PC-3 (cell line): ENCODE data around the gene INMT. TPM values are rescaled to one million over a fixed set of nuclear protein-coding genes. Genes with fewer than 3 reads are reported as not detected.

Experiments used
- ATAC-seq: fragments of 200-7000 bp; cut with Tn5 transposase; 2 replicates; pipeline ENCODE4 v1.9.1; 2020; ENCODE audit warnings: mild to moderate bottlenecking, moderate library complexity
- BruUV-seq: library from RNA; stranded (reverse); fragments of 400-500 nt; replicated peaks from 2 replicates; lab custom pipeline; 2021; lab: Mats Ljungman, UMichigan
- CTCF ChIA-PET: fragments of 300-600 bp; sonication (Branson Sonifier 250); formaldehyde crosslinking; loops from one replicate; lab custom pipeline; 2022; ENCODE audit warnings: antibody characterized with exemption; lab: Charles Lee
- POLR2A ChIA-PET: fragments of 300-600 bp; sonication (Branson Sonifier 250); formaldehyde crosslinking; loops from one replicate; lab custom pipeline; 2022; ENCODE audit warnings: antibody characterized with exemption; ENCODE audit not compliant: unreplicated experiment; lab: Charles Lee
- DNase-seq: peaks from one replicate; pipeline ENCODE4 v3.0.0-alpha.2; 2015
- H2AFZ ChIP-seq: fragments of 300-600 bp; sonication (generic); 2 replicates; pipeline ENCODE4 v1.6.0; 2016; ENCODE audit warnings: antibody characterized with exemption, low read length
- H3F3A ChIP-seq: fragments of 300-600 bp; sonication (generic); one replicate; pipeline ENCODE4 v1.6.0; 2017; ENCODE audit warnings: antibody characterized with exemption, low read length, control low read depth, mild to moderate bottlenecking; ENCODE audit not compliant: unreplicated experiment
- H3K27ac ChIP-seq: fragments of 300-600 bp; sonication (generic); 2 replicates; pipeline ENCODE4 v1.5.1; 2016; ENCODE audit warnings: mild to moderate bottlenecking, low read length
- H3K27me3 ChIP-seq: fragments of 300-600 bp; sonication (generic); 2 replicates; pipeline ENCODE4 v1.6.1; 2016; ENCODE audit warnings: low read length, mixed read lengths
- H3K36me3 ChIP-seq: fragments of 300-600 bp; sonication (generic); 2 replicates; pipeline ENCODE4 v1.6.1; 2016; ENCODE audit warnings: low read depth, mixed run types, low read length, mixed read lengths
- H3K4me1 ChIP-seq: fragments of 300-600 bp; sonication (generic); 2 replicates; pipeline ENCODE4 v1.5.1; 2016; ENCODE audit warnings: low read length; ENCODE audit not compliant: insufficient read depth
- H3K4me2 ChIP-seq: fragments of 300-600 bp; sonication (generic); 2 replicates; pipeline ENCODE4 v1.6.0; 2016; ENCODE audit warnings: low read length
- H3K4me3 ChIP-seq: fragments of 300-600 bp; sonication (generic); 2 replicates; pipeline ENCODE4 v1.5.1; 2016; ENCODE audit warnings: mild to moderate bottlenecking, low read length, mixed read lengths
- H3K79me2 ChIP-seq: fragments of 300-600 bp; sonication (generic); 2 replicates; pipeline ENCODE4 v1.6.1; 2017; ENCODE audit warnings: low read length, mixed read lengths
- H3K9ac ChIP-seq: fragments of 300-600 bp; sonication (generic); 2 replicates; pipeline ENCODE4 v1.6.0; 2016; ENCODE audit warnings: mild to moderate bottlenecking, low read length
- H3K9me2 ChIP-seq: fragments of 300-600 bp; sonication (generic); replicated peaks from 2 replicates; pipeline ENCODE4 v1.6.1; 2016; ENCODE audit warnings: mixed run types, low read length, mixed read lengths
- H3K9me3 ChIP-seq: fragments of 300-600 bp; sonication (generic); 2 replicates; pipeline ENCODE4 v1.6.1; 2016; ENCODE audit warnings: low read length, mixed read lengths
- H4K20me1 ChIP-seq: fragments of 300-600 bp; sonication (generic); 2 replicates; pipeline ENCODE4 v1.6.1; 2016; ENCODE audit warnings: low read length, mixed read lengths
- EZH2 ChIP-seq: fragments of 300-600 bp; sonication (generic); IDR thresholded peaks from one replicate; pipeline ENCODE4 v1.6.1; 2017; ENCODE audit warnings: antibody characterized with exemption, mild to moderate bottlenecking, low read length; ENCODE audit not compliant: unreplicated experiment
- EZH2phosphoT487 ChIP-seq: fragments of 300-600 bp; sonication (generic); IDR thresholded peaks from 2 replicates; pipeline ENCODE4 v1.6.1; 2018; ENCODE audit warnings: mild to moderate bottlenecking, antibody characterized with exemption, low read length, borderline replicate concordance
- intact Hi-C: fragments of 100-400 bp; cut with micrococcal nuclease; formaldehyde crosslinking; loops from 2 replicates; pipeline ENCODE4 v1.9.0; 2023
- total RNA-seq: library from RNA; depleted of rRNA; stranded (reverse); fragments of >200 nt; gene quantifications from 2 replicates; pipeline ENCODE4 v1.2.3, GENCODE V29; 2014
- TF ChIP-seq, protein P1 (sequence below): fragments of 300-600 bp; sonication (generic); conservative IDR thresholded peaks from 2 replicates; pipeline ENCODE4 v1.5.1; 2017; ENCODE audit warnings: antibody characterized with exemption, low read depth, mild to moderate bottlenecking, low read length

The INMT gene
- total RNA-seq, 1 experiment from 2014 or later, result not detected

GRCh38 chr7:30776971-30777370 is 25.0 kb downstream of the INMT start:
- H4K20me1 ChIP-seq, result no peaks in the 10 kb centered on the region
- H3F3A ChIP-seq, result no peaks in the 10 kb centered on the region
- no peak overlapping the region for H3K4me3 ChIP-seq
- peaks cover 8% of the 10 kb centered on the region; the same call in 1 of the 2 replicates for H3K79me2 ChIP-seq
- intact Hi-C loops, result no loop called here
- H3K36me3 ChIP-seq, result no peaks in the 10 kb centered on the region
- TF ChIP-seq EZH2phosphoT487, result no peak
- no peak for TF ChIP-seq EZH2
- TF ChIP-seq, protein P1, sequence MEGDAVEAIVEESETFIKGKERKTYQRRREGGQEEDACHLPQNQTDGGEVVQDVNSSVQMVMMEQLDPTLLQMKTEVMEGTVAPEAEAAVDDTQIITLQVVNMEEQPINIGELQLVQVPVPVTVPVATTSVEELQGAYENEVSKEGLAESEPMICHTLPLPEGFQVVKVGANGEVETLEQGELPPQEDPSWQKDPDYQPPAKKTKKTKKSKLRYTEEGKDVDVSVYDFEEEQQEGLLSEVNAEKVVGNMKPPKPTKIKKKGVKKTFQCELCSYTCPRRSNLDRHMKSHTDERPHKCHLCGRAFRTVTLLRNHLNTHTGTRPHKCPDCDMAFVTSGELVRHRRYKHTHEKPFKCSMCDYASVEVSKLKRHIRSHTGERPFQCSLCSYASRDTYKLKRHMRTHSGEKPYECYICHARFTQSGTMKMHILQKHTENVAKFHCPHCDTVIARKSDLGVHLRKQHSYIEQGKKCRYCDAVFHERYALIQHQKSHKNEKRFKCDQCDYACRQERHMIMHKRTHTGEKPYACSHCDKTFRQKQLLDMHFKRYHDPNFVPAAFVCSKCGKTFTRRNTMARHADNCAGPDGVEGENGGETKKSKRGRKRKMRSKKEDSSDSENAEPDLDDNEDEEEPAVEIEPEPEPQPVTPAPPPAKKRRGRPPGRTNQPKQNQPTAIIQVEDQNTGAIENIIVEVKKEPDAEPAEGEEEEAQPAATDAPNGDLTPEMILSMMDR, result no peak
- H2AFZ ChIP-seq, result no peak overlapping the region
- no peak overlapping the region for H3K27ac ChIP-seq
- ATAC-seq, result no peak
- ChIA-PET POLR2A (no interaction called here), CTCF (no interaction called here)
- no peaks in the 10 kb centered on the region for H3K9me3 ChIP-seq
- H3K27me3 ChIP-seq, result no peaks in the 10 kb centered on the region
- H3K9ac ChIP-seq, result no peak overlapping the region
- H3K4me2 ChIP-seq, result no peak overlapping the region
- no peaks in the 10 kb centered on the region for H3K9me2 ChIP-seq
- BruUV-seq, result no TSS peak
- H3K4me1 ChIP-seq, result 0 out of 2 replicates have a peak, but pooled peaks cover 3% of the 10 kb centered on the region
- DNase-seq, result no peak

- Histone ChIP-seq H2AFZ (no peak overlapping the region), H3K79me2 (no peaks in the 10 kb centered on the region), H3F3A (no peaks in the 10 kb centered on the region), H3K36me3 (no peaks in the 10 kb centered on the region), H3K9me3 (no peaks in the 10 kb centered on the region), H3K4me1 (no peaks in the 10 kb centered on the region), H3K4me3 (no peak overlapping the region), H3K27me3 (no peaks in the 10 kb centered on the region), H3K9me2 (no peaks in the 10 kb centered on the region), H3K27ac (no peak overlapping the region), H3K4me2 (no peak overlapping the region), H3K9ac (no peak overlapping the region), H4K20me1 (no peaks in the 10 kb centered on the region)
- no peak for ATAC-seq
- no TSS peak for BruUV-seq
- intact Hi-C loops, result no loop called here
- no peak for DNase-seq
- TF ChIP-seq, protein P1, result no peak
- TF ChIP-seq EZH2phosphoT487 (no peak), EZH2 (no peak)
- CTCF ChIA-PET, result no interaction called here
- POLR2A ChIA-PET, result no interaction called here
Measured at GRCh38 chr7:30778255-30779025, 26.5 kb downstream of the INMT start.

- Histone ChIP-seq H3K9ac (no peak overlapping the region), H4K20me1 (no peaks in the 10 kb centered on the region), H2AFZ (no peak overlapping the region), H3K4me2 (no peak overlapping the region), H3K27me3 (no peaks in the 10 kb centered on the region), H3K4me1 (no peaks in the 10 kb centered on the region), H3K79me2 (no peaks in the 10 kb centered on the region), H3K36me3 (no peaks in the 10 kb centered on the region), H3K4me3 (no peak overlapping the region), H3K27ac (no peak overlapping the region), H3K9me3 (no peaks in the 10 kb centered on the region), H3K9me2 (no peaks in the 10 kb centered on the region), H3F3A (no peaks in the 10 kb centered on the region)
- ATAC-seq (no peak), DNase-seq (no peak)
- ChIA-PET POLR2A (no interaction called here), CTCF (no interaction called here)
- TF ChIP-seq EZH2phosphoT487 (no peak), EZH2 (no peak)
- TF ChIP-seq, protein P1, result no peak
- BruUV-seq, result no TSS peak
- intact Hi-C loops, result no loop called here
Measured at GRCh38 chr7:30779574-30779973, 27.6 kb downstream of the INMT start.
